ENCODE data around the gene LGMN.

GRCh38 chr14:92684801-92685560 is 63.4 kb downstream of the LGMN start:
- TF ChIP-seq REST (IDR thresholded peaks at IDR 0.05; ENCODE audit: insufficient replicate concordance, low read depth), result no peak
- TF ChIP-seq CTCF (IDR thresholded peaks at IDR 0.05; ENCODE audit: insufficient read depth, low read length), result no peak
- TF ChIP-seq POLR2AphosphoS5 (IDR thresholded peaks at IDR 0.05; ENCODE audit: low read depth), result no peak; the same call in 1 of the 2 replicates
- TF ChIP-seq GABPA (IDR thresholded peaks at IDR 0.05; ENCODE audit: low read depth), result no peak
